Renal cortex interstitium (tissue), 11 donors: ENCODE results near the gene ETV6. TPM values are rescaled to one million over a fixed set of nuclear protein-coding genes. Genes with fewer than 3 reads are reported as not detected.

ENCODE experiments used
- DNase-seq, 11 donors: peaks; one replicate each; pipeline ENCODE4 v3.0.0-alpha.2; 2013; ENCODE audit warnings: low read depth in 9 of 11, low spot score in 4 of 11; ENCODE audit errors: extremely low read depth in 1 of 11
- polyA plus RNA-seq, 3 donors: library from polyadenylated mRNA; unstranded; fragments of 120-200 nt; gene quantifications; one replicate each; pipeline ENCODE4 v1.2.1, GENCODE V29; 2013; ENCODE audit not compliant: insufficient read length in 3 of 3

Gene ETV6
- polyA plus RNA-seq, 3 donors = 13.5 to 14.1 (median 13.8) TPM

DNA sequence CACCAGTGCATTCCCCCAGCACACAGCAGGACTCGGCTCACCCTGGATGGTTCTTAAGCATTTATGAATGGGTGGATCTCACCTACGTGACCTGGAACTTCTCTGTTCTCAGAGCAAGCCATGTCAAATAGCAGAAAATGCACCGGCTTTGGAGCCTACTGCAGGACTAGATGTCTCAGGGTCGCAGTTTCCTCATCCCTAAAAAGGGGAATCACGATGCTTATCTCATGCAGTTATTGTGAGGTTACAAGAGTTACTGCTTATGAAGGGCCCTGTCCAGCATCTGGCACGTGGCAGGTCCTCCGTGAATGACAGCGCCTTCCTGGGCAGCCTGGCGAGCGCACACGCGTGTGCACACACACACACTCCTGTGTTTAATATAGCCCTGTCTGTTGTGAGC is 128.5 kb downstream of the ETV6 start:
- no peak for DNase-seq

DNA sequence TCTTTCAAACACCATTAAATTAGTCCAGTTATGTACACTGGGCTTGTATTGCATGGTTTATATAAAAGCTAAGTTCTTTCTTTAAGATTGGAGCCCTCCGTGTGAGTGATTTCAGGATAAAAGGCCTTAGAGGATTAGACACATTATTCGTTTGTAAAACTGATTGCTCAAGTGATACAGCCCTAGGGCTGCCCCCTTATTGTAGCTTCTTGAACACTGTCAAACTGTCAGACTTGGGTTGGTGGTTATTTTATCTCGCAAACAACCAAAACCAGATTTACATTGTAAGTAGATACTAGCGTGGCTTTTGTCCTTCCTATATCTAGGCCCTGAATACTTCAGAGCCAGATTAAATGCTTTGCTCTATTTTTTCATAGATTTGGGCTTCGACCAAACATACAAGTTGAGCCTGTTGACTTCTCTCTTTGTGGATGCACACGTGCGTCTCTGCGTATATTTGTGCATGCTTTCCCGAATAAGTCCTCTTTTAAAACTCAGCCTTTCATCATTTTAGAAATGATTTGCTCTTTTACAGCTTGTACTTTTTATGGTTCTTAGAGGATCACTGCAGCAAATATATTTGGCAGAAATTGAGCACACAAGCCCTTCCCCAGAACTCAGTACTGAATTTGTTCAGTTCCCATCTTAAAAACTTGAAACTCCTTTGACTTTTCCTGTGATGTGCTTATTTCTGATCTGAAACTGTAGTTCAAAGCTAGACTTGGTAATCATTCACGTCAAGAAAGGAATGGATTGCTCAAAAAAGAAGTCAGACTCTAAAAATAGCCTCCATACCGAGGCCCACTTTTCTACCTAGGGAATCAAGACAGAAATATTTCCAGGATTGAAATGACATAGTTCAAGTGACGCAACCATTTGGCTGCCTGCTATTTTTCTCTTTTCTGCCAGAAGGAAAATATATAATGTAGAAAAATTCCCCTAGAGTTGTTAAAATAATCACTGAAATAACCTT is 129.5 kb downstream of the ETV6 start:
- no peak for DNase-seq

- no peak for DNase-seq
These were observed 131.1 kb downstream of the ETV6 start for GRCh38 chr12:11780521-11781101.

GRCh38 chr12:11782914-11783420 is 133.5 kb downstream of the ETV6 start:
- DNase-seq = no peak

GRCh38 chr12:11785712-11786111 is 136.2 kb downstream of the ETV6 start:
- DNase-seq = no peak

GRCh38 chr12:11786638-11787365 is 137.3 kb downstream of the ETV6 start:
- no peak for DNase-seq

- DNase-seq = no peak
These were observed 138.0 kb downstream of the ETV6 start for GRCh38 chr12:11787437-11787836.

DNA sequence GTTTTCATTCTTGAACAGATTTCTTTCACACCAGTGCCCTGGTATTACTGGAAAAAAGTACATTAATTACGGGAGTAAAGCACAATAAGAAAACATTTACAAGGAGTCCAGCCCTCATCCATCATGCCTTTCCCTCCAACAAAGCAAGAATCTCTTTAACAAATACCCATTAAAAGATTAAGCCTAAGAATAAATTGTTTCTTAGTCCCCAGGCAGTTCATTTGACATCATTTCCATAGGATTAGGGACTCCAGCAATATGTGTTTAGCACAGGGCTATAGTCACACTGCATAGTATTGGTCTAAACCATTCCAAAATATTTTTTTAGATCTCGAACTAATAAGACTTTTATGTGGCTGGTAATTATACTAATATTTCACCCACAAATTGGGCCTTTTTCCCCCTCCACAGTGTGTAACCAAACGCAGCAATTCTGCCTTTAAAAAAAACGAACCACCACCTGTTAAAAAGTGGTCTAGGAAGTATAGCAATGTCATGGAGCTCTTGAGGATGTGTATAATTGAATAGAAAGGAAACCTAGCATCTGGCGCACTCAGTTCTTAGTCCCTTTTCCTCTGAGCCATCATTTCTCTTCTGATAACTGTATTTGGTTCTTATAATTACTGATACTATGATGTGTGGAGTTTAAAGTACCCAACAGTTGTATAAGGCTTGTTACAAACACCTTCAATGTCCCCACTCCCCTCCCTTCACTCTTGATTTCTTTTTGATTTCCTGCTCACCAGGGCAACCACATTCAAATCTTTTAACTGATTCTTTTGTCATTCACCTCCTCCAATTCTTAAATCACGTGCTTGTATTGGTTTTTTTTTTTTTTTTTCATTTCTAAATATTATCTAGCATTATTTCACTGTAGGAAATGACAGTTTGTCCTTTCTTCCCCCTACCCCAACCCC is 138.7 kb downstream of the ETV6 start:
- DNase-seq = no peak

DNA sequence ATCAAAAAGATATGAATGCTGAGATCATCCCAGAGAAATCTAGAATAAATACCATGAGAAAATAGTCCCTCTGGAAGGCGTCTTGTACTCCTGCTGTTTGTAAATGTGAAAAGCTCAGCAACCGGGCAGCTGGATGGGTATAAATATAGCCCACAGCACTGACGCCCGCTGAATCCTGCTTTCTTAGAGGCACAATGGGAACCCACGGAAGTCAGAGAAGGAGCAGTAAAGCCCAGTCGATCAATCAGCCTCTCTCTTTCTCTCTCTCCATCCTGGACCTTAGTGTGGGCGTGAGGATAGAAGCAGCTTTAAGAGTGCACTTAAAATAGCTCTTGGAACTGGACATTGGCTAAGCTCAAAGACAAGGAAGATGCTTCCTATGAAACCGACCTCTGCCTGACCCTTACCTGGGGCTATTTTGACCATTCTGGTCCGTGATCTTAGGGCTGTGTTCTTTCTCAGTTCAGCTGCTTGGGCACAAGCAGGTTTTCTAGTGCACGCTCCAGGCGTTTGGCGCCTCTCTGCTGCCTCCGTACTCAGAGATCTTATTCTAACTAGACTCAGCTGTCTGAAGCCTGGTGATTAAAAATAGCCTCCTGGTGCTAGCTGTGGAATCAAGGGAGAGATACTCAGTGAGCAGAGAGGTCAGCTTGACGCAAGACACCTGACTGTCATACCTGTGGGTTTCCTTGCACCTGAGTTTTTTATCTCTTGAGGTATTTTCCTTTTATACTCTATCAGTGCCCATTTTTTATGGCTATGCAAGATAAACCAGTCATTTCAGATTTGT is 144.6 kb downstream of the ETV6 start:
- DNase-seq = no peak

DNA sequence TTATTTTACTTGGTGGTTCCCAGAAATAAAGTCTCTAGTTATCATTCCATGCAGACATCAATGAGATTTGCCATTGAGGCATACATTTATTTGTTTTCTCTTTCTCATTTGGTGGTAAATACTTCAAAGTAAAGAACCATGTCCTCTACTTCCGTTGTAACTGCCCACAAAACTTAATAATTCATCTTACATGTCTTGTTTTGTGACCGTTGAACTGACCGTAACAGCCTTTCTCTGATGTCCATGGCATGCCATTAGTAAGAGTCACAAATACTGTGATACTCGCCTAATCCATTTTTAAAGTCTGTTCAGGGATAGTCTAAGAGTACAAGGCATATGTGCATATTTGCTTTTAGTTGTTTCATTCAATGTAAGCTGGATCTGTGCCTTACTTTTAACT is 145.3 kb downstream of the ETV6 start:
- DNase-seq = no peak

- DNase-seq = no peak
These were observed 145.9 kb downstream of the ETV6 start for GRCh38 chr12:11795192-11795912.

DNA sequence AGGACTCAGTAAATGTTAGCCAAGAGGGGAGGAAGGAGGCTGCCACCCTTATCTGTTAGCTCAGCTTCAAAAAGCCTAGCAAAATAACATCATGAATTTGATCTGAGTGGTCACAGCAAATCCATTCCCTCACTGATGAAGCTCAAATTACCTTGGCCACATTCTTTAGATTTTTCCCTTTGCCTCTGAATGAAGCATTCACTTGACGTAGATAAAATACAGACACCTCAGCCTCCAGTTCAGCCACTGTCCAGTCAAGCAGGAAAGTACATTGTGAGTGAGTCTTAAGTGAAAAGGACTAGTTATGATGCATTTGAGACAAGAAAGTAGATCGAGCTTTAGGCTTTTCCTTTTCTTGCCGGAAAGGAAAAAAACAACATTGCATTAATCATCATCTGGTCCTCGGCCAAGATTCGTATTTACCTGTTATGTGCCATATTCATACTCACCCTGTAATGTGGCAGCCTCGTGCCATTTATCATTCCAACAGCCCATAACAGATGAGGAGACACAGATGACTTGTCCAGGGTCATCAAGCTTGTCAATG is 146.5 kb downstream of the ETV6 start:
- DNase-seq = peak in 5 of 11 donors; percentile 34 to 74 (median 52)

GRCh38 chr12:11797317-11797913 is 147.9 kb downstream of the ETV6 start:
- DNase-seq = no peak

DNA sequence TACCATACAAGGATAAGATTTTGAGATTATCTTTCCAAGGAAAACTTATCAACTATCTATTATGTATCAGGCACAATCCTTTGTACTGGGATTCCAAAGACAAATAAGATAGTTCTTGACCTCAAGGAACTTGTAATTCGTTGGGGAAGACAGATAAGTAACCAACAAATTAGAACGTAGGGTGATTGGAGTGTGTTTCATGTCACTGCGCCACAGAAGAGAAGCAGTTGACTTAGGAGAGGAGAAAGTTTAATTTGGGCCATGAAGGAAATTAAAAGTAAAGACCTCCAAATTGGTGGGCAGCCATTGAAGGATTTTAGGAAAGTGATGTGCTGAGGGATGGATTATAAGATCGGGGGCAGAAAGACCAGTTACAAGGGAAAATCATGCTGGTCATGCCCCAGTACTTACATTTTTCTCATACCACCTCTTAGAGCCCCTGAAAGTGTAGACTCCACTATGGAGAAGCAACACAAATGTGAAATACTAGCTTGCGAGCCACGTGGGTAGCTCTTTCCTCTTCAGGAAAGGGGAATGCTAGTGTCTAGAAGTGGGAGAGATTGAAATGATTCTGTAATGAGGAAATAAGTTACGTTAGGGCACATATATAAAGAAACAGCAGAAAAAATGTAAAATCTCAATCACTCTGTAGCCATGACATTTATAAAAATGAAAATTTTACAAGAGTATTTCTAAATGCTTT is 148.7 kb downstream of the ETV6 start:
- no peak for DNase-seq

DNA sequence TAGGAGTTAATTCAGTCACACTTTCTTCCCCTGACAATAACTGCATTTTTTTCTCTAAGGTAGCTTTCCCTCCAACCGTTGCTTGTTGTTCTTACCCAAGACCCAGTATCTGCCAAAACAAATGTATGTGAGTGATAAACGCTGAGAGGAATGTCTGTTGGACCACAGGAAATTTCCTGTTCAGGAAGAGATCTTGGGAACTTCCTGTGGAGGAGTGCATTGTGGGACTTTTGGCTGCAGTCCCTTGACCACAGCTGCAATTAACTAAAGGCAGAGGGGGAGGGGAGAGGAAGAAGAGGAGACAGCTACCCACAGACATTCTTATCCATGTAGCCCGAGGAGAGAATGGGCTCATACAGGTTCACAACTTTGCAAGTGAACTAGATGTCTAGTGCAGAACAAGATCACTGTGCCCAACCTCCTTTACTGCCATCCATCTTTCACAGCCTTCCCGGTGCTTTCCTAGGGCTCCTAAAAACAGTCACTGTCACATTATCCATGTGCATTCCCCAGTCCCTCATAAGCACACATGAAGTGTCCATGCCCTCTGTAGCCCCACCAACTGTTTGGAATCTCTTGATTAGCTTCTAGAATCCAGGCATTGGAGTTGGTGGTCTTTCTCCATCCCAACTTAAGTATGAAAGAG is 149.5 kb downstream of the ETV6 start:
- no peak for DNase-seq

DNA sequence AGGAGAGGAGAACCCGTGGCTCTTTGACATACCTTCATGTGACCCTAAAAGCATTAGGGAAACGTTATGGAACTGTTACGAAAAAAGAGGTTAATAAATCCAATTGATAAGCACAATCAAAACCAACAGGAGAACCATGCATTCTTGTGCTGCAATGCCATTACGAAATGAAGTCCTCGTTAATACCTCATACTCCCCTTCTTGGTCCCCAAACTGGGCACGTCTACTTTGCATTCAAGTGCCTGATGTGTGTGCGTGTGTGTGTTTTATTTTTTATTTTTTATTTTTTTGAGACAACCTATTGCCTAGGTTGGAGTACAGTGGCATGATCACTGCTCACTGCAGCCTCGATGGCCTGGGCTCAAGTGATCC is 150.0 kb downstream of the ETV6 start:
- DNase-seq = no peak
